DOHH2 (cell line): Measurements from ENCODE around the gene OR8I2.
"Not testable (repeated sequence)": the region's sequence is repeated elsewhere in the genome, so short reads cannot be mapped to it uniquely, and the experiment has no call there.

Experiments used
- H3F3A ChIP-seq: fragments of 200-600 bp; sonication (generic), shearing (Covaris generic); 2 replicates; pipeline ENCODE4 v1.6.0; 2016; ENCODE audit warnings: antibody characterized with exemption, mild to moderate bottlenecking; ENCODE audit not compliant: control insufficient read depth, insufficient read depth
- H3K27ac ChIP-seq: fragments of 200-600 bp; sonication (generic); 2 replicates; pipeline ENCODE4 v1.5.1; 2014; ENCODE audit warnings: low read depth, mild to moderate bottlenecking, low read length, moderate library complexity
- H3K27me3 ChIP-seq: fragments of 200-600 bp; sonication (generic); 2 replicates; pipeline ENCODE4 v1.6.1; 2014; ENCODE audit warnings: mild to moderate bottlenecking, low read length, mixed read lengths; ENCODE audit not compliant: control insufficient read depth
- H3K36me3 ChIP-seq: fragments of 200-600 bp; sonication (generic); 2 replicates; pipeline ENCODE4 v1.6.1; 2014; ENCODE audit warnings: mild to moderate bottlenecking, low read length, moderate library complexity, mixed read lengths; ENCODE audit not compliant: control insufficient read depth
- H3K4me1 ChIP-seq: fragments of 200-600 bp; sonication (generic); 2 replicates; pipeline ENCODE4 v1.6.1; 2014; ENCODE audit warnings: mild to moderate bottlenecking, low read length, mixed read lengths; ENCODE audit not compliant: control insufficient read depth
- H3K4me2 ChIP-seq: fragments of 200-600 bp; sonication (generic); 2 replicates; pipeline ENCODE4 v1.6.0; 2014; ENCODE audit warnings: mild to moderate bottlenecking, low read length, moderate library complexity
- H3K4me3 ChIP-seq: fragments of 200-600 bp; sonication (generic); 2 replicates; pipeline ENCODE4 v1.5.1; 2014; ENCODE audit warnings: mild to moderate bottlenecking, low read length, mixed read lengths
- H3K79me2 ChIP-seq: fragments of 200-600 bp; sonication (generic); 2 replicates; pipeline ENCODE4 v1.6.1; 2014; ENCODE audit warnings: mild to moderate bottlenecking, low read length, mixed read lengths; ENCODE audit not compliant: control insufficient read depth
- H3K9me2 ChIP-seq: fragments of 200-600 bp; sonication (generic); replicated peaks from 2 replicates; pipeline ENCODE4 v1.6.1; 2014; ENCODE audit warnings: mild to moderate bottlenecking, low read length, mixed read lengths; ENCODE audit not compliant: control insufficient read depth
- H3K9me3 ChIP-seq: fragments of 200-600 bp; sonication (generic); 2 replicates; pipeline ENCODE4 v1.6.1; 2014; ENCODE audit warnings: antibody characterized with exemption, low read length, mixed read lengths; ENCODE audit not compliant: control insufficient read depth, insufficient read depth
- H4K20me1 ChIP-seq: fragments of 200-600 bp; sonication (generic); 2 replicates; pipeline ENCODE4 v1.6.0; 2014; ENCODE audit warnings: low read depth, mild to moderate bottlenecking, antibody characterized with exemption, low read length, moderate library complexity; ENCODE audit not compliant: control insufficient read depth, insufficient read depth
- CTCF ChIP-seq: fragments of 200-600 bp; sonication (generic); IDR thresholded peaks from one replicate; pipeline ENCODE4 v1.5.1; 2014; ENCODE audit warnings: antibody characterized with exemption, mild to moderate bottlenecking, low read depth, low read length; ENCODE audit not compliant: poor library complexity, severe bottlenecking
- EZH2phosphoT487 ChIP-seq: fragments of 200-600 bp; sonication (generic); IDR thresholded peaks from 2 replicates; pipeline ENCODE4 v1.6.1; 2017; ENCODE audit warnings: borderline replicate concordance, mild to moderate bottlenecking, antibody characterized with exemption, low read length, moderate library complexity, mixed read lengths

Gene OR8I2

GRCh38 chr11:56103210-56103737, 10.2 kb downstream of the OR8I2 start, which contains the start of gene OR8H2:
Gene OR8H2, plus strand, starts transcription at chr11:56103687. Its CDS starts 1,356 bp downstream, at chr11:56105043.
- no peak for TF ChIP-seq EZH2phosphoT487
- TF ChIP-seq CTCF, result no peak
- H3K27ac ChIP-seq, result no peak within 1 kb of the TSS
- no peak within 1 kb of the TSS for H3K4me3 ChIP-seq
- no peaks in the 10 kb centered on the region for H3K79me2 ChIP-seq
- H3K4me2 ChIP-seq, result no peak within 1 kb of the TSS
- H3K27me3 ChIP-seq, result no peaks in the 10 kb centered on the region
- H3K4me1 ChIP-seq, result no peaks in the 10 kb centered on the region
- no peaks in the 10 kb centered on the region for H3F3A ChIP-seq
- no peaks in the 10 kb centered on the region for H3K9me2 ChIP-seq
- no peaks in the 10 kb centered on the region for H3K9me3 ChIP-seq
- no peaks in the 10 kb centered on the region for H3K36me3 ChIP-seq
- no peaks in the 10 kb centered on the region for H4K20me1 ChIP-seq

DNA sequence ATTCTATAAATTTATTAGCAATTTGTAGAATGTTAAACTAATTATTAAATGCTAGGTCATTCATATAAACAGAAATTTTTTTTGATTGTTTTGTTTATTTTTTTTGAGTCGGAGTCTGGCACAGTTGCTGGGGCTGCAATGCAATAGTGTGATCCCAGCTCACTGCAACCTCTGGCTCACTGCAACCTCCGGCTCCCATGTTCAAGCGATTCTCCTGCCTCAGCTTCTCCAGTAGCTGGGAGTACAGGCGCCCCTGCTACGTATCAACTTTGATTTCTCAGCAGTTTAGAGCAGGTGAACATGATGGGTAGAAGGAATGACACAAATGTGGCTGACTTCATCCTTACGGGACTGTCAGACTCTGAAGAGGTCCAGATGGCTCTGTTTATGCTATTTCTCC, 29.0 kb downstream of the OR8I2 start, which contains the start of gene OR8H3:
TSS of gene OR8H3 (plus strand) at position 301 of the 400 bp plus-strand sequence. CDS start at position 301, 0 bp downstream.
- Histone ChIP-seq H3K27me3 (no peaks in the 10 kb centered on the region), H4K20me1 (no peaks in the 10 kb centered on the region), H3K4me2 (no peak within 1 kb of the TSS), H3K4me3 (no peak within 1 kb of the TSS), H3K4me1 (no peaks in the 10 kb centered on the region), H3K36me3 (no peaks in the 10 kb centered on the region), H3K79me2 (no peaks in the 10 kb centered on the region), H3K9me3 (no peaks in the 10 kb centered on the region), H3K9me2 (no peaks in the 10 kb centered on the region), H3F3A (no peaks in the 10 kb centered on the region), H3K27ac (no peak within 1 kb of the TSS)
- no peak for TF ChIP-seq CTCF
- no peak for TF ChIP-seq EZH2phosphoT487

DNA sequence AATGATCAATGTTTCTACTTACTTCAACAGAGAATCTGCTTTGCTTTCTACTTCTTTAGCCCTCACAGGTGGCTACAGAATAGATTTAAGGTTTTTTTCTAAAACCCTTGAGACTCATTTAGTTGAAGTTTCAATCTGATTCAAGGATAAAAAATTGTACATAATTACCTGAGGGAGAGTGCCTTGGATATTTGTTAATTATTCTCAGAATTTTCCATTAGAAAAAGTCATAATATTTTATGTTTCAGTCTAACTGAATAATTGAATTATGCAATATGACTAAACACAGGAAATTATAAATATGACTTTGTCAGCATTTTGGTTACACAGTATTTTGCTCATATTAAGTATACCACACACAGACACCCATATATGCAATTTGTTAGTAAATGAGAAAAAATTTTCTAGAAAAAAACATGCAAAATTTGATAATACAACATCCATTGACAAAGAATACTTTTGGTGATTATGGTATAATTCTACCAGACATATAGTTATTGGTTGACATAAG, 47.1 kb downstream of the OR8I2 start, which contains the start of gene OR8J3:
TSS of gene OR8J3 (minus strand) at position 51 of the 511 bp plus-strand sequence. CDS start 2,483 bp downstream, outside the sequence.
- H3F3A ChIP-seq, result no peaks in the 10 kb centered on the region
- H3K36me3 ChIP-seq, result no peaks in the 10 kb centered on the region
- H3K4me2 ChIP-seq, result no peak within 1 kb of the TSS
- H3K79me2 ChIP-seq, result no peaks in the 10 kb centered on the region
- H3K9me3 ChIP-seq, result no peaks in the 10 kb centered on the region
- no peaks in the 10 kb centered on the region for H3K27me3 ChIP-seq
- H3K4me1 ChIP-seq, result no peaks in the 10 kb centered on the region
- no peaks in the 10 kb centered on the region for H4K20me1 ChIP-seq
- no peaks in the 10 kb centered on the region for H3K9me2 ChIP-seq
- TF ChIP-seq CTCF (no peak), EZH2phosphoT487 (no peak)
- H3K4me3 ChIP-seq, result no peak within 1 kb of the TSS
- H3K27ac ChIP-seq, result no peak within 1 kb of the TSS

DNA sequence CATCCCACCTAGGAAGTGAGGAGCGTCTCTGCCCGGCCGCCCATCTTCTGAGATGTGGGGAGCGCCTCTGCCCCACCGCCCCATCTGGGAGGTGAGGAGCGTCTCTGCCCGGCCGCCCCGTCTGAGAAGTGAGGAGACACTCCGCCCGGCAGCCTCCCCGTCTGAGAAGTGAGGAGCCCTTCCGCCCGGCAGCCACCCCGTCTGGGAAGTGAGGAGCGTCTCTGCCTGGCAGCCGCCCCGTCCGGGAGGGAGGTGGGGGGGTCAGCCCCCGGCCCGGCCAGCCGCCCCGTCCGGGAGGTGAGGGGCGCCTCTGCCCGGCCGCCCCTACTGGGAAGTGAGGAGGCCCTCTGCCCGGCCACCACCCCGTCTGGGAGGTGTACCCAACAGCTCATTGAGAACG, 50.6 kb downstream of the OR8I2 start:
- H3K9me2 ChIP-seq, H3K4me1 ChIP-seq, H4K20me1 ChIP-seq, H3F3A ChIP-seq, H3K79me2 ChIP-seq, H3K27me3 ChIP-seq, H3K9me3 ChIP-seq, H3K4me3 ChIP-seq, H3K27ac ChIP-seq, H3K36me3 ChIP-seq, H3K4me2 ChIP-seq: not testable (repeated sequence)
